ENCODE data around the gene MADCAM1. TPM values are rescaled to one million over a fixed set of nuclear protein-coding genes. Genes with fewer than 3 reads are reported as not detected.

The MADCAM1 gene
- total RNA-seq, 6 donors from 2014 or later = 0.63 to 3.1 (median 1.1) TPM; not detected in 2

DNA sequence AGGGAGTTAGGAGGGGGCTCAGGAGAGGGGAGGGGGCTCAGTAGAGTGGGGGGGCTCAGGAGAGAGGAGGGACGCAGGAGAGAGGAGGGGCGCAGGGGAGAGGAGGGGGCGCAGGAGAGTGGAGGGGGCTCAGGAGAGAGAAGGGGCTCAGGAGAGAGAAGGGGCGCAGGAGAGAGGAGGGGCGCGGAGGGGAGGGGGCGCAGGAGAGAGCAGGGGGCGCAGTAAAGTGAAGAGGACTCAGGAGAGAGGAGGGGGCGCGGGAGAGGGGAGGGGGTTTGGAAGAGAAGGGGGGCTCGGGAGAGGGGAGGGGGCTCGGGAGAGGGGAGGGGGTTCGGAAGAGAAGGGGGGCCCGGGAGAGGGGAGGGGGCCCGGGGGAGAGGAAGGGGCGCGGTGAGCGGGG is 700 bp downstream of the MADCAM1 start:
- H3K9me3 ChIP-seq = no peaks in the 10 kb centered on the region
- H3K27ac ChIP-seq = no peak overlapping the region
- WGBS, 2 donors = 32% methylated on average over 4 of the region's 18 CpGs; no CpG with 5 or more reads in 1 of the 2 donors

DNA sequence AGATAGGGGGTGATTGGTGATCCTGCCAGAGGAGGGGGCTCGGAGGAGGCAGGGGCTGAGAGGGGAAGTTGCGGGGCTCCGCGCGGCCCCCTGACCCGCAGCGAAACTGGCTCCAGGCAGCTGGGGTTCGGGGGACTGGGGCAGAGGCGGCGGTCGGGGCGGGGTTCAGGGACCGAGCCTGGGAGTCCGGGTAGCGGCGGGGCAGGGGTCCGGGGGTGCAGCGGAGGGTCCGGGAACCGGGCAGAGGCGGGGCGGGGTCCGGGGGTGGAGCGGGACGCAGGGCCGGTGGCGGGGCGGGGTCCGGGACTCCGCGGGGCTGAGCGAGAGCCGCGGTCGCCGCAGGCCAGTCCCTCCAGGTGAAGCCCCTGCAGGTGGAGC is 1.2 kb downstream of the MADCAM1 start:
- H3K27me3 ChIP-seq = peaks cover 5 to 30% (median 19%) of the 10 kb centered on the region in 4 donors
- DNase-seq (peak in 1 of 2 donors; percentile 84), ATAC-seq (ENCODE audit: low FRiP score in 2 of 2) (peak in 1 of 2 donors; percentile 6)
- H3K36me3 ChIP-seq = no peaks in the 10 kb centered on the region
- no peaks in the 10 kb centered on the region for H3K9me3 ChIP-seq
- H3K27ac ChIP-seq = no peak overlapping the region
- no peak for TF ChIP-seq POLR2AphosphoS5 (IDR thresholded peaks at IDR 0.05)
- TF ChIP-seq, protein P1, sequence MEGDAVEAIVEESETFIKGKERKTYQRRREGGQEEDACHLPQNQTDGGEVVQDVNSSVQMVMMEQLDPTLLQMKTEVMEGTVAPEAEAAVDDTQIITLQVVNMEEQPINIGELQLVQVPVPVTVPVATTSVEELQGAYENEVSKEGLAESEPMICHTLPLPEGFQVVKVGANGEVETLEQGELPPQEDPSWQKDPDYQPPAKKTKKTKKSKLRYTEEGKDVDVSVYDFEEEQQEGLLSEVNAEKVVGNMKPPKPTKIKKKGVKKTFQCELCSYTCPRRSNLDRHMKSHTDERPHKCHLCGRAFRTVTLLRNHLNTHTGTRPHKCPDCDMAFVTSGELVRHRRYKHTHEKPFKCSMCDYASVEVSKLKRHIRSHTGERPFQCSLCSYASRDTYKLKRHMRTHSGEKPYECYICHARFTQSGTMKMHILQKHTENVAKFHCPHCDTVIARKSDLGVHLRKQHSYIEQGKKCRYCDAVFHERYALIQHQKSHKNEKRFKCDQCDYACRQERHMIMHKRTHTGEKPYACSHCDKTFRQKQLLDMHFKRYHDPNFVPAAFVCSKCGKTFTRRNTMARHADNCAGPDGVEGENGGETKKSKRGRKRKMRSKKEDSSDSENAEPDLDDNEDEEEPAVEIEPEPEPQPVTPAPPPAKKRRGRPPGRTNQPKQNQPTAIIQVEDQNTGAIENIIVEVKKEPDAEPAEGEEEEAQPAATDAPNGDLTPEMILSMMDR (IDR thresholded peaks at IDR 0.05) = no peak
- TF ChIP-seq EP300 (IDR thresholded peaks at IDR 0.05) = no peak
- TF ChIP-seq POLR2A (IDR thresholded peaks at IDR 0.05) = no peak
- peak overlapping the region in 1 of 4 donors; percentile 1 for H3K4me3 ChIP-seq
- WGBS, 2 donors = 1 to 5% methylated on average over 7 to 11 of the region's 36 CpGs
- peaks cover 8 to 18% (median 15%) of the 10 kb centered on the region in 4 donors for H3K4me1 ChIP-seq

More for the DNA sequence above, 700 bp downstream of the MADCAM1 start:
- DNase-seq (peak in 1 of 2 donors; percentile 10), ATAC-seq (ENCODE audit: low FRiP score in 2 of 2) (no peak)
- Histone ChIP-seq H3K4me3 (no peak overlapping the region), H3K27me3 (peaks cover 5 to 30% (median 19%) of the 10 kb centered on the region in 4 donors), H3K4me1 (peaks cover 8 to 18% (median 15%) of the 10 kb centered on the region in 4 donors), H3K36me3 (no peaks in the 10 kb centered on the region)
- TF ChIP-seq POLR2AphosphoS5 (IDR thresholded peaks at IDR 0.05) (no peak), EP300 (IDR thresholded peaks at IDR 0.05) (no peak), POLR2A (IDR thresholded peaks at IDR 0.05) (no peak)
- TF ChIP-seq, protein P1 (IDR thresholded peaks at IDR 0.05) = no peak

DNA sequence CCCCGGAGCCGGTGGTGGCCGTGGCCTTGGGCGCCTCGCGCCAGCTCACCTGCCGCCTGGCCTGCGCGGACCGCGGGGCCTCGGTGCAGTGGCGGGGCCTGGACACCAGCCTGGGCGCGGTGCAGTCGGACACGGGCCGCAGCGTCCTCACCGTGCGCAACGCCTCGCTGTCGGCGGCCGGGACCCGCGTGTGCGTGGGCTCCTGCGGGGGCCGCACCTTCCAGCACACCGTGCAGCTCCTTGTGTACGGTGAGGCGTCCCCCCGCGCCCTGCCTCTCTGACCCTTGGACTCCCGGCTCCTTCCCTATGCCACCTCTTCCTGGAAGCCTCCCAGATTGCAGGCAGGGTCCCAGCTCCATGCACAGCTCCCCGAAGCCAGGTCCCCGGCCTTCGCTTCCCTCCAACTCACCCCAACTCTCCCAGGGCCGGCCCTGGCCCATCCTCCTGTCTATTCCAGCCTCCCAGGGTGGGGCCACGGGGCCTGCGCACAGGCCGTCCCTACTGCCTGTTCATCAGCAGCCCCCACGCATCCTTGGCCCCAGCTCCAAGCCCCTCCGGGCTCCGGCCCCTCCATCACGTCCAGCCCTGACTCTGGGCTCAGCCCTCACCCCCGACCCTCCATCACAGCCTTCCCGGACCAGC is 1.7 kb downstream of the MADCAM1 start:
- Histone ChIP-seq H3K4me3 (peak overlapping the region in 1 of 4 donors; percentile 1), H3K4me1 (peaks cover 8 to 18% (median 15%) of the 10 kb centered on the region in 4 donors), H3K9me3 (no peaks in the 10 kb centered on the region), H3K27me3 (peaks cover 5 to 30% (median 19%) of the 10 kb centered on the region in 4 donors), H3K36me3 (no peaks in the 10 kb centered on the region), H3K27ac (no peak overlapping the region)
- TF ChIP-seq EP300 (IDR thresholded peaks at IDR 0.05) (no peak), POLR2A (IDR thresholded peaks at IDR 0.05) (no peak), POLR2AphosphoS5 (IDR thresholded peaks at IDR 0.05) (no peak)
- TF ChIP-seq, protein P1 (IDR thresholded peaks at IDR 0.05) = no peak
- peak in 1 of 2 donors; percentile 7 for ATAC-seq (ENCODE audit: low FRiP score in 2 of 2)
- 19 to 30% methylated on average over 27 to 35 of the region's 50 CpGs for WGBS, 2 donors
- DNase-seq = no peak

DNA sequence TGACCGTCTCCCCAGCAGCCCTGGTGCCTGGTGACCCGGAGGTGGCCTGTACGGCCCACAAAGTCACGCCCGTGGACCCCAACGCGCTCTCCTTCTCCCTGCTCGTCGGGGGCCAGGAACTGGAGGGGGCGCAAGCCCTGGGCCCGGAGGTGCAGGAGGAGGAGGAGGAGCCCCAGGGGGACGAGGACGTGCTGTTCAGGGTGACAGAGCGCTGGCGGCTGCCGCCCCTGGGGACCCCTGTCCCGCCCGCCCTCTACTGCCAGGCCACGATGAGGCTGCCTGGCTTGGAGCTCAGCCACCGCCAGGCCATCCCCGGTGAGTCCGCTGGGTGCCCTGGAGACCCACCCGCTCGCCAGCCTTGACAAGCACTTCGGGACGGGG is 2.2 kb downstream of the MADCAM1 start:
- no peak for ATAC-seq (ENCODE audit: low FRiP score in 2 of 2)
- Histone ChIP-seq H3K4me3 (no peak overlapping the region), H3K9me3 (no peaks in the 10 kb centered on the region)

More for the DNA sequence above, 2.2 kb downstream of the MADCAM1 start:
- H3K36me3 ChIP-seq = no peaks in the 10 kb centered on the region
- 26 to 60% methylated on average over 7 to 12 of the region's 26 CpGs for WGBS, 2 donors
- no peak overlapping the region for H3K27ac ChIP-seq
- H3K27me3 ChIP-seq = peaks cover 5 to 30% (median 19%) of the 10 kb centered on the region in 4 donors
- TF ChIP-seq EP300 (IDR thresholded peaks at IDR 0.05) = no peak
- no peak for TF ChIP-seq POLR2AphosphoS5 (IDR thresholded peaks at IDR 0.05)
- TF ChIP-seq POLR2A (IDR thresholded peaks at IDR 0.05) = no peak
- TF ChIP-seq, protein P1 (IDR thresholded peaks at IDR 0.05) = no peak
- DNase-seq = peak in 1 of 2 donors; percentile 75
- peaks cover 8 to 18% (median 15%) of the 10 kb centered on the region in 4 donors for H3K4me1 ChIP-seq
